Erythroblast (primary cell): Measurements from ENCODE around the gene PLTP.
"Not testable (repeated sequence)": the region's sequence is repeated elsewhere in the genome, so short reads cannot be mapped to it uniquely, and the experiment has no call there.

ENCODE experiments used
- GATA1 ChIP-seq: IDR thresholded peaks from 2 replicates; pipeline ENCODE4 v1.6.1; 2011; ENCODE audit warnings: low read depth, mild to moderate bottlenecking, control low read depth, low read length, moderate library complexity
- POLR2A ChIP-seq: IDR thresholded peaks from 2 replicates; pipeline ENCODE4 v1.6.1; 2011; ENCODE audit warnings: mild to moderate bottlenecking, low read length

DNA sequence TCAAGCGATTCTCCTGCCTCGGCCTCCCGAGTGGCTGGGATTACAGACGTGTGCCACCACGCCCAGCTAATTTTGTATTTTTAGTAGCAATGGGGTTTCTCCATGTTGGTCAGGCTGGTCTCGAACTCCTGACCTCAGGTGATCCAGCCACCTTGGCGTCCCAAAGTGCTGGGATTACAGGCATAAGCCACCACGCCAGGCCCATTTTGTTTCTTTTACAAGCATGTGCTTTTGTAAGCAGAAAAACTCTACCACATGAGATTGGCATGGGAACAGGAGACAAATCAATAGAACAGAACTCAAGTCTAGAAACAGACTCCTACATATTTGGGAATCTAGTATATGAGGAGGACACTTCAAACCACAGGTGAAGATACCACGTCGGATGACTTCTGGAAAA is 44.4 kb upstream of the PLTP start:
- TF ChIP-seq POLR2A, GATA1: not testable (repeated sequence)
